HG03097 (cell line): ENCODE data around the gene SNRNP70.
"Not testable (repeated sequence)": the region's sequence is repeated elsewhere in the genome, so short reads cannot be mapped to it uniquely, and the experiment has no call there.

ENCODE experiments used
- ATAC-seq: cut with Tn5 transposase; IDR thresholded peaks from one replicate; pipeline ENCODE4 v1.9.1; 2021; ENCODE audit not compliant: unreplicated experiment, low FRiP score

Gene SNRNP70

GRCh38 chr19:49118565-49119410 lies 33.5 kb downstream of the SNRNP70 start, which contains the start of gene C19orf73:
Gene C19orf73, minus strand, starts transcription at chr19:49119143. Its CDS starts 121 bp downstream, at chr19:49119022.
- ATAC-seq, result peak; percentile 74

- ATAC-seq, result no peak
Observed at GRCh38 chr19:49119411-49120324, 34.4 kb downstream of the SNRNP70 start, which contains the start of gene PPFIA3. Gene PPFIA3, plus strand, starts transcription at chr19:49119544. Its CDS starts 8,330 bp downstream, at chr19:49127874.

DNA sequence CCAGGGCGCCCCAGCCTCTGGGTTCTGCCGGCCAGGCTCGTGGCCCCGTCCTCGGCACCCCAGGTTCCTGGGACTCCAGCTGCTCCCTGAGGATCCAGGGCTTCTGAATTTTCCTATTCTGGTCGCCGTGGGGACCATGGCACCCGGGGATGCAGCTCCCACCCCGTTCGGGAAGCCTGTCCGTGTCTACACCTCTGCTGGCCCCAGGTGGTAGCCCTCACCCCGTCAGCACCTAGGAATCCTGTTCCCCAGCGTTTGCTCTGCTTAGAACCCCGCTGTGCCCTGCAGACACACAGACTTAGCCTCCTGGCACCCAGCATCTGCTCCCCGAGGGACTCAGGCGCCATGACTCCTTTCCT lies 35.1 kb downstream of the SNRNP70 start:
- no peak for ATAC-seq

DNA sequence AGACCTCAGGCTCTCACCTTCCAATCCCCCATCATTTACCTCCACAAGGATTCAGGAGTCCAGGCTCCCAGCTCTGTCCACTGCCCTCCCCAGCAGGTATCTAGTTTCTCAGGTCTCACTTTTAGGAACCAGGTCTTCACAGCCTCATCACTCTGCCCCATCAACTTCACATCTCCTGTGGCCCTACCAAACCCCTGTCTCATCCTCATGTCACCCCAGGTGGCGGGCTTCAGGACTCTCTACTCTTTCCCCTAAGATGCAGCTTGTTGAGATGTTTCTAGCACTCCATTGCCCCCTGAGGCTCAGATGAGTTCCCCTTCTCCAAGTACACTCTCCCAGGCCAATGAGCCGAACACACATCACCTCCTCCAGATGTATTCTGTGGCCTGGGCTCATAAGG lies 35.6 kb downstream of the SNRNP70 start:
- ATAC-seq, result no peak

DNA sequence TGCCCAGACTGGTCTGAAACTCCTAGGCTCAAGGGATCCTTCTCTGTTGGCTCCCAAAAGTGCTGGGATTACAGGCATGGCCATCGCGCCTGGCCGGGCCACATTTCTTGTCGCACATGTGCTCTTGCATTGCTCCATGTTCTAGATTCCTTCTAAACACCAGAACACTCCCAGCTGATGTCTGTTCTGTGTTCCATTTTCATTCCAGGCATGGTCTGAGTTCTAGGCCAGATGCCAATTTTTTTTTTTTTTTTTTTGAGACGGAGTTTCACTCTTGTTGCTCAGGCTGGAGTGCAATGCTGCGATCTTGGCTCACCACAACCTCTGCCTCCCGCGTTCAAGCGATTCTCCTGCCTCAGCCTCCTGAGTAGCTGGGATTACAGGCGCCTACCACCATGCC lies 36.6 kb downstream of the SNRNP70 start:
- not testable (repeated sequence) for ATAC-seq

DNA sequence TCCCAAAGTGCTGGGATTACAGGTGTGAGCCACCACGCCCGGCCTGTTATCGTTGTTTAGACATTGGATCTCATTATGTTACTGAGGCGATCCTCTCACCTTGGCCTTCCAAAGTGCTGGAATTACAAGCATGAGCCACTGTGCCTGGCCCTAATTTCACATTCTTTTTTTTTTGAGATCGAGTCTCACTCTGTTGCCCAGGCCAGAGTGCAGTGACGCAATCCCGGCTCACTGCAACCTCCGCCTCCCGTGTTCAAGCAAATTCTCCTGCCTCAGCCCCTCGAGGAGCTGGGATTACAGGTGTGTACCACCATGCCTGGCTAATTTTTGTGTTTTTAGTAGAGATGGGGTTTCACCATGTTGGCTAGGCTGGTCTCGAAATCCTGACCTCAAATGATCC lies 38.0 kb downstream of the SNRNP70 start:
- not testable (repeated sequence) for ATAC-seq

DNA sequence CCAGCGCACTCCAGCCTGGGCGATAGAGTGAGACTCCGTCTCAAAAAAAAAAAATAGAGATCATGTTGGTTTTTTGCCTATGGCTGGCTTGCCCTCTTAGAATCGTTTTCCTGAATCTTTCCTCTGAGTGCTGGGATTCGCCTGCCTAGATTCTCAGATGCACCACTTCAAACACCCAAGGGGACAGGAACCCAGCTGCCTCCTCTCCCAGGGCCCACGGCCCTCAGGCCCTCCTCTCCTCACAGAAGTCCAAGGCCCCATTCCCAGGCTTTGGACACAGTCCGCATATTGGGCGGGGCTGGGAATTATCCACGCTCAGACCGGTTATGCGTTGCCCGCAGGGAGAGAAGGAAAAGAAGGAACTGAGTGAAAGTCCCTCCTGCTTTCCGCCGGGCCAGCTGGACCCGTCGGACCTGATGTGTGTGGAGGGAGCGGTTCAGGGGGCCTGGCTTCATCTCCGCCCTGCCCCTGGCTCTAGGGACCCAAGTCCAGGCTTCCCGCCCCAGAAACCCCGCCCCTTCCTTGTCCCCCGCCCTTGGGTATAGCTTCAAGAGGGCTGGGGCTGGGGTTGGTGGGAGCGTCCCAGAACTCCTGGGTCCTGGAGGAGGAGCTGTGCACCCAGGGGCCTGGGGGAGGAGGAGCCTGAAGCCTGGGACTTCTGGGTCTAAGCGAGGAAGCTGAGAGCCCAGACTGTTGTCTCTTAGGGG lies 39.9 kb downstream of the SNRNP70 start:
- ATAC-seq, result no peak

DNA sequence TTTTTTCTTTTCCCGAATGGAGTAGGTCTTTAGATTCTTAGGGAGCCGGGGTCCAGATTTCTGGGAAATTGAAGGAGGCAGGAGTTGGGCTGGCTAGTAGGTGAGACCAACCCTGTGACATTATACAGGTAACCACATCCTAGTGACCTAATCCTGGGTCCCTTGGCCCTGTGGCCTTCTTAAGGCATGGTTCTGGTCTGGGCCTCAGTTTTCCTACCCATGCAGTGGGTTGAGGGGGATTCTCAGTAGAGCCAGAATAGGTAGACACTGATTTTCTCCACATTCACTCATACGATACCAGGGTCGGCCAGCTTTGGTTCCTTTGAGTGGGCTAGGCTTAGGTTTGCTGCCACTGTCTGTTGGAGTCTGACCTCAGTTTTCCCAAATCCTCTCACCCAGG lies 41.3 kb downstream of the SNRNP70 start:
- no peak for ATAC-seq

GRCh38 chr19:49127225-49127624 lies 42.0 kb downstream of the SNRNP70 start:
- not testable (repeated sequence) for ATAC-seq

GRCh38 chr19:49127674-49128544 lies 42.7 kb downstream of the SNRNP70 start:
- ATAC-seq, result peak; percentile 78

DNA sequence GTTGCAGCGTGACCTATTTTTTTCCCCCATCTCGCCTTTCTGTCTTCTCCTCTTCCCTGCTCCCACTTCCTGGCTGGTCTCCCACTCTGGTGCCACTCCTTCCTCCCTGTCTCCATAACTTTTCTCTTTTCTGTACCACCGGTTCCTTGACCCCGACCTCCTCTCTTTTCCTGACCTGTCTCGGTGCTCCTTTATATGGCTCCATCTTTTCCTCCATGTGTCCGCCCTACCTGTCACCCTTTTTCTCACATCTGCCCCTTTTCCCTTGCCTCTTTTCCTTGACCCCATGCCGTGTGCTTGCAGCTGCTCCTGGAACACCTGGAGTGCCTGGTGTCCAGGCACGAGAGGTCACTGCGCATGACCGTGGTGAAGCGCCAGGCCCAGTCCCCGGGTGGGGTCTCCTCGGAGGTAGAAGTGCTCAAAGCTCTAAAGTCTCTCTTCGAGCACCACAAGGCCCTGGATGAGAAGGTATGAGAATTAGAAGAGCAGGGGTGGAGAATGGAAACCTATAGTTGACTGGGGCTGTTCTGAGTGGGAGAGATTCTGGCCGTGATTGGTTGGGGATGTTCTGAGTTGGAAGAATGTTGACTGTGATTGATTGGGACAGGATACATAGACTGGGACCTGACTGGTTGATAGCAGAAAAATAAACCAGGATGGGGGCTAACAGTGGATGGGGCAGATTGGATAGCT lies 43.4 kb downstream of the SNRNP70 start:
- ATAC-seq, result no peak

DNA sequence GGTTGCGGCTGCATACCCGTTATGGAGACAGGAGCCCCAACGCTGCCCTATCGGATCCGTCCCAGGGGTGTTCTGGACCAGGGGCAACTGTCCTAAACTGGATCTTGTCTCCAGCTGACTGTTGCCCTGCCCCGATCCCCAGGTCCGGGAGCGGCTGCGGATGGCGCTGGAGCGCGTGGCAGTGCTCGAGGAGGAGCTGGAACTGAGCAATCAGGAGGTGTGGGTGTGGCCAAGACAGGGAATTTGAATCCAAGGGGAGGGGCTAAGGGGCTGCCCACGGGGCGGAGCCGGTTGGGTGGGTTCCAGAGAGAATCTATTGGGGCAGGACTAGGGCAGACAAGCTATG lies 44.0 kb downstream of the SNRNP70 start:
- ATAC-seq, result no peak

DNA sequence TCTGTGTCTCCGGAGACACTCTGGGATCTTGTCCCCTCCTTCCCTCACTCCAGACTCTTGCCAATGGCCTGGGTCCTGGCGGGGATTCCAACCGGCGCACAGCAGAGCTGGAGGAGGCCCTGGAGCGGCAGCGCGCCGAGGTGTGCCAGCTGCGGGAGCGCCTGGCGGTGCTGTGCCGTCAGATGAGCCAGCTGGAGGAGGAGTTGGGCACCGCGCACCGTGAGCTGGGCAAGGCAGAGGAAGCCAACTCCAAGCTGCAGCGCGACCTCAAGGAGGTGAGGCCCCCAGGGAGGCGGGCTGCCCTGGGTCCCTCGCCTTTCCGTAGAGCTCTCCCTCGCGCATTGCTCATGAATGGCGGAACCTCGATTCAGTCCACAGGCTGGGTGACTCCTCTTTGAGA lies 45.1 kb downstream of the SNRNP70 start:
- ATAC-seq, result no peak

DNA sequence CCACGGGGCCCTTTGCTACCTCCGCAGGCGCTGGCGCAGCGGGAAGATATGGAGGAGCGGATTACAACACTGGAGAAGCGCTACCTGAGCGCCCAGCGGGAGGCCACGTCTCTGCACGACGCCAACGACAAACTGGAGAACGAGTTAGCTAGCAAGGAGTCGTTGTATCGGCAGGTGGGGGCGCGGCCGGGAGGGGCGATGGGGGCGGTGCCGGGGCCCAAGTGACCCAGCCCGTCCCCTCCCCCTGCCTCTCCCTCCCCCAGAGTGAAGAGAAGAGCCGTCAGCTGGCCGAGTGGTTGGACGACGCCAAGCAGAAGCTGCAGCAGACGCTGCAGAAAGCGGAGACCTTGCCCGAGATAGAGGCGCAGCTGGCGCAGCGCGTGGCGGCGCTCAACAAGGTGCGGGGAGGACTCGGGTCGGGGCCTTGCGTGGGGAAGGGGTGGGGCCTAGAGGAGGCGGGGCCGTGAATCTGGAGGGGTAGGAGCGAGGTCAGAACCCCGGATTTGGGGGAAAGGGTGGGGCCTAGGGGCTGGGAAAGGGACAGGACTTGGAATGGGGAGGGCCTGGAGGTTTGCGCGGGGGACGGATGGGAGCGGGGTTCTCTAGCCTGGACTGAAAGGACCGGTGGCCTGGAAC lies 47.8 kb downstream of the SNRNP70 start:
- no peak for ATAC-seq

DNA sequence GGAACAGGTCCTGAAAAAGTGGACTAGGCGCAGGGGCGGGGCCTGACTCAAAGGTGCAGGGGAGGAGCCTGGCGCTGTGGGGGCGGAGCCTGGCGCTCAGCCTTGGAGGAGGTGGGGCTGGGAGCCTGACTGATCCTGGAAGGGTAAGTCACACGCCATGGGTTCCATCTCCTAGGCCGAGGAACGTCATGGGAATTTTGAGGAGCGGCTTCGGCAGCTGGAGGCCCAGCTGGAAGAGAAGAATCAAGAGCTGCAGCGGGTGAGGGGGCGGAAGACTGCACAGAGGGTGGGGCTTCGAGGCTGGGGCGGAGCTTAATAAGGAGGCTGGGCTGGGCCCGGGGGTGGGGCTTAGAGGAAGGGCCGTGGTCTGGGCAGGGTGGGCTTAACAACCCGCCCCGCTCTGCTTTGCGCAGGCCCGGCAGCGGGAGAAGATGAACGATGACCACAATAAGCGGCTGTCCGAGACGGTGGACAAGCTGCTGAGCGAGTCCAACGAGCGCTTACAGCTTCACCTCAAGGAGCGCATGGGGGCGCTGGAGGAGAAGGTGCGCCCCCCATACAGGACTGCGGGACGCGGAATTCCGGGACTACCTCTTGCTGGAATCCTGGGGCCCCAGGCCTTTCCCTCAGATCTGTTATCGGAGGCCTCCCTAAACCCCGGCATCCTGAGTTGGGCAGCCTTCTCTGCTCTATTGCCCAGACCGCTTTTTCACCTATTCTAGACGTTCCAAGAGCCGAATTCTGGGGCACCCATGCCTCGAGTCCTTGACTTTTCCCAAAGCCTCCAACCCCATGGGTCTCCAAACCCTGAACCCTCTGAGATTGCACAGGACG lies 48.6 kb downstream of the SNRNP70 start:
- no peak for ATAC-seq

GRCh38 chr19:49135686-49136085 lies 50.4 kb downstream of the SNRNP70 start:
- no peak for ATAC-seq

- no peak for ATAC-seq
Observed at GRCh38 chr19:49136771-49137171, 51.5 kb downstream of the SNRNP70 start.

- no peak for ATAC-seq
Observed at GRCh38 chr19:49140951-49141350, 55.7 kb downstream of the SNRNP70 start.
